Upper lobe of left lung (tissue), 6 donors: ENCODE results near the gene MAB21L2. TPM values are rescaled to one million over a fixed set of nuclear protein-coding genes. Genes with fewer than 3 reads are reported as not detected.
A peak's percentile ranks its signal among the peaks of the same experiment; 100 is the strongest.

Experiments
- ATAC-seq, 2 donors: fragments of 200-7000 bp; cut with Tn5 transposase; one replicate each; pipeline ENCODE4 v1.9.1; 2022; ENCODE audit warnings: mild to moderate bottlenecking in 2 of 2, moderate library complexity in 2 of 2; ENCODE audit not compliant: low FRiP score in 2 of 2
- DNase-seq, 2 donors: peaks; one replicate each; pipeline ENCODE4 v3.0.0-alpha.2; 2019 to 2020
- H3K27ac ChIP-seq, 4 donors: fragments of 200-600 bp; sonication (generic); one replicate each; pipeline ENCODE4 v1.5.1; 2016 to 2019
- H3K27me3 ChIP-seq, 4 donors: fragments of 200-600 bp; sonication (generic); one replicate each; pipeline ENCODE4 v1.5.1; 2017 to 2019
- H3K36me3 ChIP-seq, 4 donors: fragments of 200-600 bp; sonication (generic); one replicate each; pipeline ENCODE4 v1.5.1; 2016 to 2019
- H3K4me1 ChIP-seq, 4 donors: fragments of 200-600 bp; sonication (generic); one replicate each; pipeline ENCODE4 v1.5.1; 2018 to 2019
- H3K4me3 ChIP-seq, 4 donors: fragments of 200-600 bp; sonication (generic); one replicate each; pipeline ENCODE4 v1.5.1; 2017 to 2019; ENCODE audit warnings: mild to moderate bottlenecking in 2 of 4, moderate library complexity in 1 of 4
- H3K9me3 ChIP-seq, 4 donors: fragments of 200-600 bp; sonication (generic); one replicate each; pipeline ENCODE4 v1.5.1; 2018 to 2019
- CTCF ChIP-seq, 6 experiments: fragments of 450-650 bp in 4 of 6; fragments of 200-600 bp in 2 of 6; sonication (generic) in 2 of 6; IDR thresholded peaks; one replicate each; pipeline ENCODE4 v1.5.1; 2016 to 2019; ENCODE audit warnings: antibody characterized with exemption in 6 of 6
- EP300 ChIP-seq, 4 donors: sonication (generic); formaldehyde crosslinking; IDR thresholded peaks; one replicate each; pipeline ENCODE4 v1.5.1; 2017; ENCODE audit warnings: antibody characterized with exemption in 4 of 4, control low read depth in 2 of 4
- POLR2A ChIP-seq, 4 donors: fragments of 450-650 bp; IDR thresholded peaks; one replicate each; pipeline ENCODE4 v1.5.1; 2016 to 2017; ENCODE audit warnings: antibody characterized with exemption in 4 of 4, mild to moderate bottlenecking in 2 of 4
- POLR2AphosphoS5 ChIP-seq, 2 donors: sonication (generic); formaldehyde crosslinking; IDR thresholded peaks; one replicate each; pipeline ENCODE4 v1.5.1; 2017; ENCODE audit warnings: antibody characterized with exemption in 2 of 2
- WGBS, 2 donors: methylation state at CpG; one replicate each; pipeline ENCODE4 v1.1.5; 2017 to 2018; 5-methylcytosine and 5-hydroxymethylcytosine counted together
- total RNA-seq, 6 donors: library from RNA; depleted of rRNA in 4 of 6; stranded (reverse); fragments of >200 nt in 4 of 6; gene quantifications; one replicate each; pipeline versions ENCODE4 v1.1.0 to v1.2.1, GENCODE V29; 2016 to 2021
- donor health status: DM: no; HTN: no; CAD: no; lungs with moderate emphysema.
- donor health status: DM: no; HTN: yes; CAD: no; lungs with severe emphysema.

Gene MAB21L2
- total RNA-seq, 6 donors from 2014 or later, result not detected

GRCh38 chr4:150586162-150586810, 4.3 kb downstream of the MAB21L2 start:
- no peak for ATAC-seq
- peaks cover 0 to 27% (median 8%) of the 10 kb centered on the region in 4 donors for H3K36me3 ChIP-seq
- no peak for TF ChIP-seq CTCF (IDR thresholded peaks at IDR 0.05)
- no peak for TF ChIP-seq POLR2A (IDR thresholded peaks at IDR 0.05)
- no peak for TF ChIP-seq POLR2AphosphoS5 (IDR thresholded peaks at IDR 0.05)
- H3K9me3 ChIP-seq, result no peaks in the 10 kb centered on the region
- no peak overlapping the region for H3K4me3 ChIP-seq
- no peaks in the 10 kb centered on the region for H3K4me1 ChIP-seq
- H3K27me3 ChIP-seq, result no peaks in the 10 kb centered on the region
- DNase-seq, result no peak
- no peak overlapping the region for H3K27ac ChIP-seq

GRCh38 chr4:150588316-150588715, 6.4 kb downstream of the MAB21L2 start:
- ATAC-seq (no peak), DNase-seq (no peak)
- WGBS, 2 donors, result 100% methylated on average over 1 of the region's 1 CpG
- Histone ChIP-seq H3K27ac (no peak overlapping the region), H3K4me1 (no peaks in the 10 kb centered on the region), H3K4me3 (no peak overlapping the region), H3K27me3 (no peaks in the 10 kb centered on the region), H3K36me3 (peaks cover 0 to 19% (median 5%) of the 10 kb centered on the region in 4 donors), H3K9me3 (no peaks in the 10 kb centered on the region)
- no peak for TF ChIP-seq POLR2AphosphoS5 (IDR thresholded peaks at IDR 0.05)
- TF ChIP-seq CTCF (IDR thresholded peaks at IDR 0.05), result no peak
- TF ChIP-seq POLR2A (IDR thresholded peaks at IDR 0.05), result no peak
- TF ChIP-seq EP300 (IDR thresholded peaks at IDR 0.05), result no peak

GRCh38 chr4:150589157-150589556, 7.2 kb downstream of the MAB21L2 start:
- no peak for ATAC-seq
- H3K36me3 ChIP-seq, result peaks cover 0 to 14% (median 0%) of the 10 kb centered on the region in 4 donors
- no peaks in the 10 kb centered on the region for H3K9me3 ChIP-seq
- H3K4me1 ChIP-seq, result no peaks in the 10 kb centered on the region
- WGBS, 2 donors, result 73 to 75% methylated on average over 2 of the region's 2 CpGs
- no peak for TF ChIP-seq POLR2AphosphoS5 (IDR thresholded peaks at IDR 0.05)
- no peak for TF ChIP-seq POLR2A (IDR thresholded peaks at IDR 0.05)
- TF ChIP-seq CTCF (IDR thresholded peaks at IDR 0.05), result no peak
- TF ChIP-seq EP300 (IDR thresholded peaks at IDR 0.05), result no peak
- H3K4me3 ChIP-seq, result no peak overlapping the region
- no peak for DNase-seq
- no peaks in the 10 kb centered on the region for H3K27me3 ChIP-seq
- no peak overlapping the region for H3K27ac ChIP-seq

GRCh38 chr4:150590631-150591030, 8.7 kb downstream of the MAB21L2 start:
- WGBS, 2 donors, result 97 to 99% methylated on average over 5 of the region's 5 CpGs
- DNase-seq (no peak), ATAC-seq (peak in 1 of 2 donors; percentile 40)
- Histone ChIP-seq H3K27ac (no peak overlapping the region), H3K4me3 (no peak overlapping the region), H3K9me3 (no peaks in the 10 kb centered on the region), H3K4me1 (no peaks in the 10 kb centered on the region), H3K36me3 (peaks cover 0 to 14% (median 0%) of the 10 kb centered on the region in 4 donors), H3K27me3 (no peaks in the 10 kb centered on the region)
- TF ChIP-seq POLR2A (IDR thresholded peaks at IDR 0.05) (no peak), CTCF (IDR thresholded peaks at IDR 0.05) (no peak), POLR2AphosphoS5 (IDR thresholded peaks at IDR 0.05) (no peak), EP300 (IDR thresholded peaks at IDR 0.05) (no peak)

GRCh38 chr4:150591406-150591805, 9.5 kb downstream of the MAB21L2 start:
- Histone ChIP-seq H3K4me3 (no peak overlapping the region), H3K4me1 (no peaks in the 10 kb centered on the region), H3K9me3 (no peaks in the 10 kb centered on the region), H3K27me3 (no peaks in the 10 kb centered on the region), H3K27ac (no peak overlapping the region), H3K36me3 (peaks cover 0 to 14% (median 0%) of the 10 kb centered on the region in 4 donors)
- 67 to 78% methylated on average over 5 of the region's 5 CpGs for WGBS, 2 donors
- DNase-seq (no peak), ATAC-seq (no peak)
- no peak for TF ChIP-seq EP300 (IDR thresholded peaks at IDR 0.05)
